ENCODE measurements around the gene SMC6. TPM values are rescaled to one million over a fixed set of nuclear protein-coding genes. Genes with fewer than 3 reads are reported as not detected.

The SMC6 gene
- total and polyA plus RNA-seq, 9 donors, result 6.6 to 16.8 (median 12.3) TPM

DNA sequence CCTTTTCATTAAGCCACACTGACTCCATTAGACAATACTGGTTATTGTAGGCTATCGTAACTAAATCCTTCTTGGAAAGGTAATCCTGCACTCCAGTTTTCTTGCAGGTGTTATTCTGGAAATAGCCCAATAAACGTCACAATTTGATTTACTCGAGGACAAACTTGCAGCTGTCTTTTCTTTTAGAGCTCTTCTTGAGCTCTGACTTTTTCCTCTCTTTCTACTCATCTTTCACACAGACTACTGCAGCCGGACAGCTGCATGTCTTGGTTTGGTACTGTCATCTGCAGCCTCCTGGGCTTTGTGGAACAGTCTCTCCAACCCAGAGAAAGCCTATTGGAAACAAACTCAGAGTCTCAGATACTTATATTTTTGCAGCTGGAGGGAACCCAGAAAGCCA lies 39.7 kb upstream of the SMC6 start:
- intact Hi-C loops (cut with DNase I), result no loop called here
- no peaks in the 10 kb centered on the region for H3K9me3 ChIP-seq
- peaks cover 2% of the 10 kb centered on the region for H3K4me1 ChIP-seq (ENCODE audit: insufficient read depth)
- no peak for DNase-seq
- no peaks in the 10 kb centered on the region for H3K36me3 ChIP-seq
- TF ChIP-seq, protein P1, sequence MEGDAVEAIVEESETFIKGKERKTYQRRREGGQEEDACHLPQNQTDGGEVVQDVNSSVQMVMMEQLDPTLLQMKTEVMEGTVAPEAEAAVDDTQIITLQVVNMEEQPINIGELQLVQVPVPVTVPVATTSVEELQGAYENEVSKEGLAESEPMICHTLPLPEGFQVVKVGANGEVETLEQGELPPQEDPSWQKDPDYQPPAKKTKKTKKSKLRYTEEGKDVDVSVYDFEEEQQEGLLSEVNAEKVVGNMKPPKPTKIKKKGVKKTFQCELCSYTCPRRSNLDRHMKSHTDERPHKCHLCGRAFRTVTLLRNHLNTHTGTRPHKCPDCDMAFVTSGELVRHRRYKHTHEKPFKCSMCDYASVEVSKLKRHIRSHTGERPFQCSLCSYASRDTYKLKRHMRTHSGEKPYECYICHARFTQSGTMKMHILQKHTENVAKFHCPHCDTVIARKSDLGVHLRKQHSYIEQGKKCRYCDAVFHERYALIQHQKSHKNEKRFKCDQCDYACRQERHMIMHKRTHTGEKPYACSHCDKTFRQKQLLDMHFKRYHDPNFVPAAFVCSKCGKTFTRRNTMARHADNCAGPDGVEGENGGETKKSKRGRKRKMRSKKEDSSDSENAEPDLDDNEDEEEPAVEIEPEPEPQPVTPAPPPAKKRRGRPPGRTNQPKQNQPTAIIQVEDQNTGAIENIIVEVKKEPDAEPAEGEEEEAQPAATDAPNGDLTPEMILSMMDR (IDR thresholded peaks at IDR 0.05), result no peak
- TF ChIP-seq EP300 (IDR thresholded peaks at IDR 0.05), result no peak
- no peak for TF ChIP-seq POLR2A (IDR thresholded peaks at IDR 0.05)
- no peak overlapping the region for H3K4me3 ChIP-seq
- WGBS, 3 donors, result 42 to 50% (median 48%) methylated on average over 4 of the region's 4 CpGs
- no peak overlapping the region for H3K27ac ChIP-seq
- no peaks in the 10 kb centered on the region for H3K27me3 ChIP-seq

DNA sequence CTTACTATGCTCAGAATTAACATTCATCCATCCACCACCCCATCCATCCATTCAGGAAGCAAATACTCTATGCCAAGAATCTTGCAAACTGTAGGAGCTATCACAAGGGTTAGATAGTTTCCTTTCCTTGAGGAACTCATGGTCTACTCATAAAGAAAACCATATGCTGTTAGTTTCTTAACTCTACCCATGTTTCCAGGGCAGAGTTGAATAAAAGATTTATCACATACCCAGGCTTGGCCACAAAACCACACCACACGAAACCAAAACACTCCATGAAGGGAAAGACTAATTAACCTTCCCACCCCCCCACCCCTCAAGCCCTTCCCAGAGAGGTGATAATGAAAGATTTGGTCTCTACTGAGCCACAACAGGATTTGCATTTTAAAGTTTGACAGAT lies 38.9 kb upstream of the SMC6 start:
- DNase-seq, result no peak
- Histone ChIP-seq H3K27me3 (no peaks in the 10 kb centered on the region), H3K36me3 (no peaks in the 10 kb centered on the region), H3K4me1 (ENCODE audit: insufficient read depth) (peaks cover 2% of the 10 kb centered on the region), H3K9me3 (no peaks in the 10 kb centered on the region), H3K4me3 (no peak overlapping the region), H3K27ac (no peak overlapping the region)
- TF ChIP-seq POLR2A (IDR thresholded peaks at IDR 0.05) (no peak), EP300 (IDR thresholded peaks at IDR 0.05) (no peak)
- TF ChIP-seq, protein P1 (IDR thresholded peaks at IDR 0.05), result no peak
- intact Hi-C loops (cut with DNase I), result no loop called here
- 0 to 60% (median 41%) methylated on average over 1 of the region's 1 CpG for WGBS, 3 donors

DNA sequence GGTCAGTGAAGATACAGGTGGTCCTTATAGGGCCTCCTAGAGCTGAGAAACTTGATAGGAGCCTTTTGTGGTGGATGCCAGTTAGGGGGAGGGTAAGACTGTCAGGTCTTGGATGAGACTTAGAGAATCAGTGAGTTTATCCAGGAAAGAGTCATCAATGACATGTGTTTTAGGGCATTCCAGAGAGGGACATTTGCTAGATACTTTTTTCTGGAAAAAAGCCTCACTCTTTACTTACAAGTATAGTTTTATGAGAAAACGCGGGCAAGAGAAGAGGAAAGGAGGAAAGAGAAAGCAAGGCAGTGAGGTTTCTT lies 38.2 kb upstream of the SMC6 start:
- Histone ChIP-seq H3K9me3 (no peaks in the 10 kb centered on the region), H3K27ac (no peak overlapping the region), H3K36me3 (no peaks in the 10 kb centered on the region), H3K4me3 (no peak overlapping the region), H3K27me3 (no peaks in the 10 kb centered on the region), H3K4me1 (ENCODE audit: insufficient read depth) (peaks cover 2% of the 10 kb centered on the region)
- TF ChIP-seq POLR2A (IDR thresholded peaks at IDR 0.05) (no peak), EP300 (IDR thresholded peaks at IDR 0.05) (no peak)
- TF ChIP-seq, protein P1 (IDR thresholded peaks at IDR 0.05), result no peak
- intact Hi-C loops (cut with DNase I), result no loop called here
- DNase-seq, result no peak
- WGBS, 3 donors, result 62 to 87% (median 81%) methylated on average over 2 of the region's 2 CpGs

DNA sequence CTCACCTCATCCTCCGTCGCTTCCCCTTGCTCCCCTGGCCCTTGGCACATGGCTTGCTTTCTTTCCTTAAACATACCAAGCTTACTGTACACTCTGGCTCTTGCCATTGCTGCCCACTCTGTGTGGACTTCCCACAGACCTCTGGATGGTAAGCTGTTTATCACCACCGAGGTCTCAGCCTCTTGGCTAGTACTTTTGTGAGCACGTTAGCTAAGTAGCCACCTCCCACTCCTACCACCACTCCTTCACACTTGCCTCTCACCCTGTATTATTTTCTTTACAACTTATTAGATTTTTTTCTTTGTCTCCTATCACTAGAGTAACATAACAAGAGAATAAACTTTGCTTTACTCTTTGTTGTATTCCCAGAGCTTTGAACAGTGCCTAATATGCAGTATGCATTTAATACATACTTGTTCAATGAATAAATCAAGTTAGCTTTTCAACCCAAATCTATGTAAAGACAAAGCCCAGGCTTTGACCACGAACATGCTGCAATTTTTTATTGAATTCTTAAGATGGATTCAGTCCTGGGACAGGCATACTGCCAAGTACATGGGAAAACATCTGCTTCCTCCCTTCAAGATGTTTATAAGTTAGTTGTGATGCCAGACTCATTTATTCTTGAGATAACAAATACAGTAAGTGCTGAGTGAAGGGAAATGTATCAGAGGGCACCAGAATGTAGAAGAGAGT lies 37.7 kb upstream of the SMC6 start:
- DNase-seq, result no peak
- H3K4me3 ChIP-seq, result no peak overlapping the region
- H3K4me1 ChIP-seq (ENCODE audit: insufficient read depth), result peaks cover 2% of the 10 kb centered on the region
- H3K9me3 ChIP-seq, result no peaks in the 10 kb centered on the region
- intact Hi-C loops (cut with DNase I), result no loop called here
- no peaks in the 10 kb centered on the region for H3K36me3 ChIP-seq
- no peak for TF ChIP-seq EP300 (IDR thresholded peaks at IDR 0.05)
- no peak for TF ChIP-seq POLR2A (IDR thresholded peaks at IDR 0.05)
- TF ChIP-seq, protein P1 (IDR thresholded peaks at IDR 0.05), result no peak
- 28 to 29% (median 29%) methylated on average over 5 of the region's 5 CpGs for WGBS, 3 donors
- H3K27ac ChIP-seq, result no peak overlapping the region
- no peaks in the 10 kb centered on the region for H3K27me3 ChIP-seq
